HFFc6 (cell line): ENCODE results near the gene FBXO24. TPM values are rescaled to one million over a fixed set of nuclear protein-coding genes. Genes with fewer than 3 reads are reported as not detected.
"Not testable (repeated sequence)": the region's sequence is repeated elsewhere in the genome, so short reads cannot be mapped to it uniquely, and the experiment has no call there.

ENCODE experiments used
- DNase-seq: peaks from one replicate; pipeline ENCODE4 v3.0.0-alpha.2; 2018
- H3K27ac Mint-ChIP-seq: 2 replicates; pipeline ENCODE4 v1.8.0; 2020; ENCODE audit warnings: mild to moderate bottlenecking, mixed read lengths
- H3K27me3 Mint-ChIP-seq: 2 replicates; pipeline ENCODE4 v1.8.0; 2021; ENCODE audit warnings: mild to moderate bottlenecking, moderate library complexity, mixed read lengths; ENCODE audit not compliant: insufficient read depth
- H3K36me3 Mint-ChIP-seq: 2 replicates; pipeline ENCODE4 v1.8.0; 2021; ENCODE audit warnings: low read depth, mixed read lengths
- H3K4me1 Mint-ChIP-seq: 2 replicates; pipeline ENCODE4 v1.8.0; 2020; ENCODE audit warnings: low read depth, mixed read lengths
- H3K4me3 Mint-ChIP-seq: 2 replicates; pipeline ENCODE4 v1.8.0; 2020; ENCODE audit warnings: mild to moderate bottlenecking, moderate library complexity, mixed read lengths
- H3K9me3 Mint-ChIP-seq: 2 replicates; pipeline ENCODE4 v1.8.0; 2020; ENCODE audit warnings: mild to moderate bottlenecking, mixed read lengths
- total RNA-seq, 6 experiments: library from RNA; stranded (reverse); fragmentation: NEBNext Ultra II Directional; extraction: Animal tissue kit (Norgen Biotek cat#: 25700); gene quantifications; 2 replicates in 1 of 6; 3 replicates in 5 of 6; pipeline ENCODE4 v1.2.3, GENCODE V29; 2021
- TF ChIP-seq, protein P1 (sequence below): fragments of 200-600 bp; sonication (generic); IDR thresholded peaks from 2 replicates; pipeline ENCODE4 v1.5.0; 2021; ENCODE audit warnings: antibody characterized with exemption, mild to moderate bottlenecking

The FBXO24 gene
- total RNA-seq, 6 experiments from 2014 or later, result 0.20 to 0.47 (median 0.28) TPM

DNA sequence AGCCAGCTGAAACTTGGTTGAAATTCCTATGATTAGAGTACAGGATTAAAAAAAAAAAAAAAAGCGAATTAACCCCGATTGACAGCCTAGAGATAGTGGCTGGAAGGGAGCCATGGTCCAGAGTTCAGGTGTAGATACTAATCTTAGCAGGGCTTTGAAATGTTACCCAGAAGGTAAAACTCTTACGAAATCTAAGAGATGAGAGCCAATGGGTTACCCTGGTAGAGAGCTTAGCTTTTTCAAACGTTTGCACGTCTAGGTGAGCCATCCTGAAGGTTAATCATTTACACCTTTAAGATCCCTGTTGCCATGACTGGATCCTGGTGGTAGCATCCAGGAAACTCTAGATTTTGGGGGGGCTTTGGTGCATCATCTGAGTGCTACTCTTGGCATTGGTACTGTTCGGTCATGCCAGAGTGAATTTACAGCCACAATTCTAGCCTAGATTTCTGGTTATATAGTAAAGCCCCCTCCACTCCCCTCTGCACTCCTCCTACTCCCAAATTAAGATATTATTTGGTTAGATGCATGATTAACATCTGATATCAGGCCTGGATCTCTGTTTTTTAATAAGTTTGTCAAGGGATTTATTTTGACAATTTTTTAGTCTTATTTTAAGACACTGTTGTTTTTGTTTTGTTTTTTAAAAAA, 45.9 kb upstream of the FBXO24 start:
- Mint-ChIP-seq H3K4me1 (peaks cover 41% of the 10 kb centered on the region), H3K4me3 (peak overlapping the region; percentile 81), H3K27me3 (no peaks in the 10 kb centered on the region; the same call in 1 of the 2 replicates), H3K27ac (no peak overlapping the region), H3K9me3 (no peaks in the 10 kb centered on the region), H3K36me3 (no peaks in the 10 kb centered on the region)
- TF ChIP-seq, protein P1, sequence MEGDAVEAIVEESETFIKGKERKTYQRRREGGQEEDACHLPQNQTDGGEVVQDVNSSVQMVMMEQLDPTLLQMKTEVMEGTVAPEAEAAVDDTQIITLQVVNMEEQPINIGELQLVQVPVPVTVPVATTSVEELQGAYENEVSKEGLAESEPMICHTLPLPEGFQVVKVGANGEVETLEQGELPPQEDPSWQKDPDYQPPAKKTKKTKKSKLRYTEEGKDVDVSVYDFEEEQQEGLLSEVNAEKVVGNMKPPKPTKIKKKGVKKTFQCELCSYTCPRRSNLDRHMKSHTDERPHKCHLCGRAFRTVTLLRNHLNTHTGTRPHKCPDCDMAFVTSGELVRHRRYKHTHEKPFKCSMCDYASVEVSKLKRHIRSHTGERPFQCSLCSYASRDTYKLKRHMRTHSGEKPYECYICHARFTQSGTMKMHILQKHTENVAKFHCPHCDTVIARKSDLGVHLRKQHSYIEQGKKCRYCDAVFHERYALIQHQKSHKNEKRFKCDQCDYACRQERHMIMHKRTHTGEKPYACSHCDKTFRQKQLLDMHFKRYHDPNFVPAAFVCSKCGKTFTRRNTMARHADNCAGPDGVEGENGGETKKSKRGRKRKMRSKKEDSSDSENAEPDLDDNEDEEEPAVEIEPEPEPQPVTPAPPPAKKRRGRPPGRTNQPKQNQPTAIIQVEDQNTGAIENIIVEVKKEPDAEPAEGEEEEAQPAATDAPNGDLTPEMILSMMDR, result no peak
- DNase-seq, result no peak

DNA sequence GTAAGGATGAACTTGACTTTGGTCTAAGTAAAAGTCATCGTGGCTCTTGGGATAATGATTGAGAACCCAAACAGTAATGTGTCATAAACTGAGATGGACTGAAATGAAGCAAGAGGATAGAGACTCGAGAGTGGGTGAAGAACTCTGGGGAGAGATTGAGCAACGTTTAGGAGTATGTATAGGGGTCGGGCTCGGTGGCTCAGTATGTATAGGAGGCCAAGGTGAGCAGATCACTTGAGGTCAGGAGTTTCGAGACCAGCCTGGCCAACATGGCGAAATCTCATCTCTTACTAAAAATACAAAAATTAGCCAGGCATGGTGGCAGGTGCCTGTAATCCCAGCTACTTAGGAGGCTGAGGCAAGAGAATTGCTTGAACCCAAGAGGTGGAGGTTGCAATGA, 44.8 kb upstream of the FBXO24 start:
- H3K4me3 Mint-ChIP-seq, H3K9me3 Mint-ChIP-seq, DNase-seq, H3K36me3 Mint-ChIP-seq, H3K27ac Mint-ChIP-seq, H3K27me3 Mint-ChIP-seq: not testable (repeated sequence)
- peaks cover 52% of the 10 kb centered on the region for H3K4me1 Mint-ChIP-seq

DNA sequence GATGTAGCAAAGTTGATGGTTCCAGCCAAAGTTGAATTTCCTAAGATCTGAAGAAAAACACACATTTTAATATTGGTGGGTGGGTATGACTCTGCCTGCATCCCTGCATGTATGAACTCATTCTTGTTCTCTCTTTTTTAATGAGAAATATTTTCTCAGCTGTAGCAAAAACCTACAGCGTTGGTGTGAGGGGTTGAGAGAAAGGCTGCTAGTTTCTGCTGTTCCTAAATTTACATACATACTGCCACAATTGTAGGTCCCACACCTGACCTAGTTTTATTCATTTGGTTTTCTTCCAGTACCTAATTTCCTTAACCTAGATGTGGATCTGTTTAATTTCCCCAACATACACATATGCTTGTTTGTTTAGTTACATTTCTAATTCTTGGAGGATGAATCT, 42.5 kb upstream of the FBXO24 start:
- Mint-ChIP-seq H3K4me3 (no peak overlapping the region), H3K27me3 (0 out of 2 replicates have a peak, but pooled peaks cover 1% of the 10 kb centered on the region), H3K27ac (no peak overlapping the region), H3K36me3 (no peaks in the 10 kb centered on the region), H3K9me3 (no peaks in the 10 kb centered on the region), H3K4me1 (peaks cover 68% of the 10 kb centered on the region)
- DNase-seq, result no peak
- TF ChIP-seq, protein P1, result no peak

DNA sequence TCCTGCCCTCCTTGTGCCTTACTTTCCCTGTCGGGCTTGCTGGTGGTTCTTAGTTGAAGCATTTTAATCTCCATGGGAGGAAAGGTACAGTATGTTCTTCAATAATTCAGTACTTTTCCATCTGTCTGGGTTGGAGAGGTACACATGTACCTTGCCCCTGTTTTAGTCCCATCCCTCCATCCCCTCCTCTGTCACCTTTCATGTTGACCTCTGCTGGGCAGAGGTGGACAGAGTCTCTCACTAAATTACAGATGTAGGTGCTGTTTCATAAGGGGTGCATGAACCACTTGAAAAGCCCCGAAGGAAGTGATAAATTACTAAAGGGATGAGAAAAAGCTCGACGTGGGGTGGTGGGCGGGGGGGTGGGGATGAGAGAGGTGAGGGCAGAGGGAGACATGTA, 41.7 kb upstream of the FBXO24 start:
- H3K36me3 Mint-ChIP-seq, result no peaks in the 10 kb centered on the region
- 0 out of 2 replicates have a peak, but pooled peaks cover 1% of the 10 kb centered on the region for H3K27me3 Mint-ChIP-seq
- H3K4me1 Mint-ChIP-seq, result peaks cover 69% of the 10 kb centered on the region
- TF ChIP-seq, protein P1, result no peak
- DNase-seq, result no peak
- peak overlapping the region; percentile 89 for H3K27ac Mint-ChIP-seq
- H3K9me3 Mint-ChIP-seq, result no peaks in the 10 kb centered on the region
- peak overlapping the region; percentile 68; the same call in 1 of the 2 replicates for H3K4me3 Mint-ChIP-seq

DNA sequence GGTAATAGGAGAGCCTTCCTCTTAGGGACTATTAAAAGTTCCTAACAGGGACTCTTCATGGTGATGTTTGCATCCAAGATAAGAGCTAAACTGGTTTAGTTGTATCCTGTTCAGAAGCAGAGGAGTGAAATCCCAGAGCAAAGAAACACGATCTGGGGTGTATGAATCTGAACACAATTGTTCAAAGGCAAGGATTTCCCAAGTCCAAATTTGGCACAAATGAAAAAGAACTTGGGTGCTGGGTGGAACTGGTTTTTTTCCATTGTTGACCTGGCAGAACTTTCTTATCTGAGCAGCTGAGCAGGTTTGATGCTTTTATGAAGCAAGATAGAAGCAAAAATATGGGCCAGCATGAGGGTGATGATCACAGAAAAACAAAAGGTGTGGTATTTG, 41.2 kb upstream of the FBXO24 start:
- no peak for DNase-seq
- H3K4me1 Mint-ChIP-seq, result peaks cover 64% of the 10 kb centered on the region
- H3K4me3 Mint-ChIP-seq, result peak overlapping the region; percentile 68
- H3K9me3 Mint-ChIP-seq, result no peaks in the 10 kb centered on the region
- no peaks in the 10 kb centered on the region for H3K36me3 Mint-ChIP-seq
- 0 out of 2 replicates have a peak, but pooled peaks cover 1% of the 10 kb centered on the region for H3K27me3 Mint-ChIP-seq
- TF ChIP-seq, protein P1, result no peak
- H3K27ac Mint-ChIP-seq, result peak overlapping the region; percentile 89

GRCh38 chr7:100545360-100546128, 40.6 kb upstream of the FBXO24 start:
- Mint-ChIP-seq H3K4me1 (peaks cover 58% of the 10 kb centered on the region), H3K9me3 (no peaks in the 10 kb centered on the region), H3K4me3 (peak overlapping the region; percentile 68), H3K27me3 (0 out of 2 replicates have a peak, but pooled peaks cover 1% of the 10 kb centered on the region), H3K36me3 (no peaks in the 10 kb centered on the region), H3K27ac (peak overlapping the region; percentile 89)
- peak; percentile 81 for DNase-seq
- TF ChIP-seq, protein P1, result peak; percentile 40; the same call in 1 of the 2 replicates
